Stomach (tissue), 9 donors: ENCODE results near the gene PORCN. TPM values are rescaled to one million over a fixed set of nuclear protein-coding genes. Genes with fewer than 3 reads are reported as not detected.

Experiments
- DNase-seq, 2 donors: peaks; one replicate each; pipeline versions ENCODE4 v3.0.0 to v3.0.0-alpha.2; 2013 to 2019
- H3K27ac ChIP-seq, 5 donors: fragments of 200-600 bp in 4 of 5; sonication (generic) in 4 of 5; one replicate each; pipeline ENCODE4 v1.5.1; 2013 to 2019; ENCODE audit warnings: mild to moderate bottlenecking in 1 of 5, moderate library complexity in 1 of 5
- H3K27me3 ChIP-seq, 3 donors: fragments of 200-600 bp; sonication (generic); one replicate each; pipeline ENCODE4 v1.5.1; 2017 to 2019; ENCODE audit warnings: mixed run types in 1 of 3
- H3K36me3 ChIP-seq, 4 donors: fragments of 200-600 bp; sonication (generic); 1 replicate in 3 of 4; 2 replicates in 1 of 4; pipeline ENCODE4 v1.5.1; 2016 to 2019
- H3K4me1 ChIP-seq, 4 donors: fragments of 200-600 bp; sonication (generic); one replicate each; pipeline ENCODE4 v1.5.1; 2016 to 2019
- H3K4me3 ChIP-seq, 4 donors: fragments of 200-600 bp; sonication (generic) in 3 of 4; one replicate each; pipeline ENCODE4 v1.5.1; 2016 to 2019; ENCODE audit warnings: mild to moderate bottlenecking in 1 of 4
- H3K9me3 ChIP-seq, 4 donors: fragments of 200-600 bp; sonication (generic); one replicate each; pipeline ENCODE4 v1.5.1; 2016 to 2019
- EP300 ChIP-seq: sonication (generic); formaldehyde crosslinking; IDR thresholded peaks from one replicate; pipeline ENCODE4 v1.6.1; 2017; ENCODE audit warnings: antibody characterized with exemption
- POLR2A ChIP-seq, 4 donors: fragments of 450-650 bp; IDR thresholded peaks; one replicate each; pipeline ENCODE4 v1.6.1; 2016; ENCODE audit warnings: antibody characterized with exemption in 4 of 4, control low read depth in 2 of 4, mild to moderate bottlenecking in 1 of 4, moderate library complexity in 1 of 4
- POLR2AphosphoS5 ChIP-seq, 3 donors: sonication (generic); formaldehyde crosslinking; IDR thresholded peaks; one replicate each; pipeline ENCODE4 v1.6.1; 2016; ENCODE audit warnings: antibody characterized with exemption in 3 of 3
- WGBS, 5 donors: extraction: QIAGEN DNeasy Blood & Tissue Kit in 3 of 5; methylation state at CpG; one replicate each; pipeline versions ENCODE4 v1.1.5 to v1.1.7; 2013 to 2018; 5-methylcytosine and 5-hydroxymethylcytosine counted together
- intact Hi-C: fragments of 100-400 bp; cut with DNase I; formaldehyde crosslinking; loops from one replicate; pipeline ENCODE4 v1.15.1; 2023; ENCODE audit warnings: low total_unique reads
- polyA plus RNA-seq, 3 donors: library from polyadenylated mRNA; stranded (reverse); fragments of 200-250 nt; gene quantifications; one replicate each; pipeline ENCODE4 v1.2.3, GENCODE V29; 2013
- total RNA-seq, 5 donors: library from RNA; depleted of rRNA; stranded (reverse); fragments of >200 nt; gene quantifications; one replicate each; pipeline versions ENCODE4 v1.1.0 to v1.2.3, GENCODE V29; 2014 to 2016
- TF ChIP-seq, protein P1 (sequence below), 7 experiments: fragments of 450-650 bp in 4 of 7; fragments of 200-600 bp in 3 of 7; sonication (generic) in 3 of 7; IDR thresholded peaks; one replicate each; pipeline ENCODE4 v1.5.1; 2016 to 2019; ENCODE audit warnings: antibody characterized with exemption in 7 of 7, control low read depth in 2 of 7, mild to moderate bottlenecking in 1 of 7
- donor health status: healthy with polysubstance abuse.
- donor health status: Bipolar disorder and iron deficiency.
- donor health status: healthy.

Gene PORCN
- total and polyA plus RNA-seq, 8 donors: 1.8 to 27.4 (median 10.3) TPM

DNA sequence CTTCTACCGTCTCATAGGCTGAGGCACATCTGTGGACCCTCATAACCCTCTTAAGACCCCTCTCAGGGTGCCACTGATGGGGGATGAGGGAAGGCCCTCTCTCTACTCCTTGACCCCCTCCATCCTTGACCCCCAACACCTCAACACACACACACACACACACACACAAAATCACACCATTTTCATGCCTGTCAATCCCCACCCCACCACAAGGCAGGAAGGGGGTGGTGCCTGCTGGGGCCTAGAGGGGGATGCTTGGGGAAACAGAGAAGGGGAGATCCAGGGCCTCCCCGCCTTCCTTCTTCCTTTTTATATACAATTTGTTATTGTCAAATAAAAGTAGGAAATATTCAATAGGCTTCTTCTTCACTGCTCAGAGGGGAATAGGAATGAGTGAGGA is 11.7 kb downstream of the PORCN start:
- Histone ChIP-seq H3K4me1 (peaks cover 0 to 13% (median 9%) of the 10 kb centered on the region in 4 donors), H3K27ac (no peak overlapping the region), H3K9me3 (peaks cover 0 to 6% (median 0%) of the 10 kb centered on the region in 4 donors), H3K36me3 (peaks cover 0 to 21% (median 9%) of the 10 kb centered on the region in 4 donors), H3K4me3 (no peak overlapping the region), H3K27me3 (no peaks in the 10 kb centered on the region)
- intact Hi-C loops: no loop called here
- DNase-seq: no peak
- 73 to 100% (median 89%) methylated on average over 2 of the region's 2 CpGs for WGBS, 5 donors
- no peak for TF ChIP-seq POLR2A (IDR thresholded peaks at IDR 0.05)
- TF ChIP-seq POLR2AphosphoS5 (IDR thresholded peaks at IDR 0.05): no peak
- TF ChIP-seq EP300: no peak
- TF ChIP-seq, protein P1, sequence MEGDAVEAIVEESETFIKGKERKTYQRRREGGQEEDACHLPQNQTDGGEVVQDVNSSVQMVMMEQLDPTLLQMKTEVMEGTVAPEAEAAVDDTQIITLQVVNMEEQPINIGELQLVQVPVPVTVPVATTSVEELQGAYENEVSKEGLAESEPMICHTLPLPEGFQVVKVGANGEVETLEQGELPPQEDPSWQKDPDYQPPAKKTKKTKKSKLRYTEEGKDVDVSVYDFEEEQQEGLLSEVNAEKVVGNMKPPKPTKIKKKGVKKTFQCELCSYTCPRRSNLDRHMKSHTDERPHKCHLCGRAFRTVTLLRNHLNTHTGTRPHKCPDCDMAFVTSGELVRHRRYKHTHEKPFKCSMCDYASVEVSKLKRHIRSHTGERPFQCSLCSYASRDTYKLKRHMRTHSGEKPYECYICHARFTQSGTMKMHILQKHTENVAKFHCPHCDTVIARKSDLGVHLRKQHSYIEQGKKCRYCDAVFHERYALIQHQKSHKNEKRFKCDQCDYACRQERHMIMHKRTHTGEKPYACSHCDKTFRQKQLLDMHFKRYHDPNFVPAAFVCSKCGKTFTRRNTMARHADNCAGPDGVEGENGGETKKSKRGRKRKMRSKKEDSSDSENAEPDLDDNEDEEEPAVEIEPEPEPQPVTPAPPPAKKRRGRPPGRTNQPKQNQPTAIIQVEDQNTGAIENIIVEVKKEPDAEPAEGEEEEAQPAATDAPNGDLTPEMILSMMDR (IDR thresholded peaks at IDR 0.05): no peak

GRCh38 chrX:48520976-48521352 is 12.2 kb downstream of the PORCN start:
- Histone ChIP-seq H3K4me3 (peak overlapping the region; percentile 52 to 66 (median 62)), H3K9me3 (peaks cover 0 to 6% (median 0%) of the 10 kb centered on the region in 4 donors), H3K27me3 (no peaks in the 10 kb centered on the region), H3K4me1 (peaks cover 0 to 13% (median 9%) of the 10 kb centered on the region in 4 donors), H3K36me3 (peaks cover 0 to 16% (median 5%) of the 10 kb centered on the region in 4 donors), H3K27ac (peak overlapping the region; percentile 77 to 87 (median 82))
- TF ChIP-seq POLR2AphosphoS5 (IDR thresholded peaks at IDR 0.05) (no peak), POLR2A (IDR thresholded peaks at IDR 0.05) (no peak)
- TF ChIP-seq, protein P1 (IDR thresholded peaks at IDR 0.05): no peak
- intact Hi-C loops: no loop called here
- 10 to 51% (median 18%) methylated on average over 2 of the region's 2 CpGs for WGBS, 5 donors
- no peak for DNase-seq

DNA sequence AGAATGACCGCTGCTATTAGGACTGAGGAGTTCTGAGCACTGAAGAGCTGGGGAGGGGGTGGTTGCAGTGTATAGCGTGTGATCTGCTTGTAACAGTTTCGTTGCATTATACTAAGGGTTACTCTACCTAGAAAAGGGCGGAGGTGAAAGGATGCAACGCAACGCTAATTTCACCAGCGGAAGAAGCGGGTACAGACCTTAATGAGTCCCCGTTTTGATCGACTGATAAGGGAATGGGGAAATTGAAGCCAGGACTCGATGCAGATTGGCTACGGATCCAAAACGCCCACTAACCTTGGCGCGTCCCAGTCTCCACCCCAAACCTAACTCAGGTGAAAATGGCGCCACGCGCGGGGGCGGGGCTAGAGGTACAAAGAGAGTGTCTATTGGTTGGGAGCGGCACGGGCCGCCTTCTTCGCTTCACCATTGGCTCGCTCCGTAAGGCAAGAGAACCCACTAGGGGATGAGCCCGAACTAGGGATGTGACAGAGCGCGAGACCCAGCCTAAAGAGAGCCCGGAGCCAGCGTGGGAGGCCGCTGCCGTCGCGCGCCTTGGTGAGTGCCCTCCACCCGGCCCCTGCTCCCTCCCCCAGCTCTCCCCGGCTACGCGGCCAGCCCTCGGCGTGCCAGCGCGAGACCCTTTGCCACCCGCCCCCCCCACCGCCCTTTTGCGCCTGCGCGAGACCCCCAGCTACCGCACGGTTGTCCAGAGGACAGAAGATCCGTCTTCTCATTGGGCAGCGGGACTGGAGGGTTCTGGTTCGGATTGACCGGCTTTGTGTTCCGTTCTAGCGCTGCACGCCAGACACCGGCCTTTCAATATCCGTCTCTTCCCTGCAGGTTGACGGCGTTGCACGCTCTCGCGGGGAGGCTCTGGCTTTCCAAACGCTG is 12.8 kb downstream of the PORCN start, which contains the start of gene EBP:
TSS of gene EBP (plus strand) at position 456 of the 891 bp plus-strand sequence. CDS start 1,964 bp downstream, outside the sequence.
- 1 to 39% (median 8%) methylated on average over 33 to 60 of the region's 66 CpGs for WGBS, 5 donors
- Histone ChIP-seq H3K4me3 (peak within 1 kb of the TSS; percentile 52 to 66 (median 62)), H3K27me3 (no peaks in the 10 kb centered on the region), H3K36me3 (peaks cover 0 to 14% (median 6%) of the 10 kb centered on the region in 4 donors), H3K27ac (peak within 1 kb of the TSS; percentile 77 to 87 (median 82)), H3K4me1 (peaks cover 0 to 13% (median 9%) of the 10 kb centered on the region in 4 donors), H3K9me3 (peaks cover 0 to 6% (median 0%) of the 10 kb centered on the region in 4 donors)
- intact Hi-C loops: no loop called here
- TF ChIP-seq POLR2AphosphoS5 (IDR thresholded peaks at IDR 0.05): peak; percentile 16 to 74 (median 61)
- TF ChIP-seq POLR2A (IDR thresholded peaks at IDR 0.05): no peak
- peak; percentile 92 to 96 for DNase-seq

GRCh38 chrX:48522291-48522690 is 13.5 kb downstream of the PORCN start:
- no peaks in the 10 kb centered on the region for H3K27me3 ChIP-seq
- peaks cover 0 to 6% (median 0%) of the 10 kb centered on the region in 4 donors for H3K9me3 ChIP-seq
- intact Hi-C loops: no loop called here
- H3K4me1 ChIP-seq: peaks cover 0 to 13% (median 9%) of the 10 kb centered on the region in 4 donors
- WGBS, 5 donors: 0 to 46% (median 8%) methylated on average over 3 to 10 of the region's 10 CpGs
- peaks cover 4 to 14% (median 10%) of the 10 kb centered on the region in 4 donors for H3K36me3 ChIP-seq
- H3K27ac ChIP-seq: peak overlapping the region; percentile 77 to 87 (median 82)
- DNase-seq: peak in 1 of 2 donors; percentile 46
- TF ChIP-seq EP300 (no peak), POLR2A (IDR thresholded peaks at IDR 0.05) (no peak), POLR2AphosphoS5 (IDR thresholded peaks at IDR 0.05) (no peak)
- TF ChIP-seq, protein P1 (IDR thresholded peaks at IDR 0.05): no peak
- H3K4me3 ChIP-seq: peak overlapping the region; percentile 52 to 66 (median 62)
